Nephron (organoid): Measurements from ENCODE around the gene NKAIN2.

Source experiments
- H3K27ac Mint-ChIP-seq, 3 experiments: 2 replicates each; pipeline ENCODE4 v1.8.0; 2020; ENCODE audit warnings: mixed read lengths in 3 of 3, mild to moderate bottlenecking in 2 of 3, moderate library complexity in 1 of 3
- H3K27me3 Mint-ChIP-seq: 2 replicates; pipeline ENCODE4 v1.8.0; 2021; ENCODE audit warnings: low read depth, mild to moderate bottlenecking, moderate library complexity, mixed read lengths
- H3K36me3 Mint-ChIP-seq: 2 replicates; pipeline ENCODE4 v1.8.0; 2020; ENCODE audit warnings: low read depth, mixed read lengths
- H3K4me1 Mint-ChIP-seq: 2 replicates; pipeline ENCODE4 v1.8.0; 2020; ENCODE audit warnings: mixed read lengths
- H3K4me3 Mint-ChIP-seq, 3 experiments: 2 replicates each; pipeline ENCODE4 v1.8.0; 2020; ENCODE audit warnings: mild to moderate bottlenecking in 3 of 3, mixed read lengths in 3 of 3, moderate library complexity in 2 of 3
- H3K9me3 Mint-ChIP-seq: 2 replicates; pipeline ENCODE4 v1.8.0; 2020; ENCODE audit warnings: mixed read lengths
- TF ChIP-seq, protein P1 (sequence below), 3 experiments: fragments of 200-600 bp; sonication (generic); IDR thresholded peaks; one replicate each; pipeline ENCODE4 v1.5.0; 2021; ENCODE audit warnings: antibody characterized with exemption in 3 of 3; ENCODE audit not compliant: unreplicated experiment in 3 of 3

Gene NKAIN2

DNA sequence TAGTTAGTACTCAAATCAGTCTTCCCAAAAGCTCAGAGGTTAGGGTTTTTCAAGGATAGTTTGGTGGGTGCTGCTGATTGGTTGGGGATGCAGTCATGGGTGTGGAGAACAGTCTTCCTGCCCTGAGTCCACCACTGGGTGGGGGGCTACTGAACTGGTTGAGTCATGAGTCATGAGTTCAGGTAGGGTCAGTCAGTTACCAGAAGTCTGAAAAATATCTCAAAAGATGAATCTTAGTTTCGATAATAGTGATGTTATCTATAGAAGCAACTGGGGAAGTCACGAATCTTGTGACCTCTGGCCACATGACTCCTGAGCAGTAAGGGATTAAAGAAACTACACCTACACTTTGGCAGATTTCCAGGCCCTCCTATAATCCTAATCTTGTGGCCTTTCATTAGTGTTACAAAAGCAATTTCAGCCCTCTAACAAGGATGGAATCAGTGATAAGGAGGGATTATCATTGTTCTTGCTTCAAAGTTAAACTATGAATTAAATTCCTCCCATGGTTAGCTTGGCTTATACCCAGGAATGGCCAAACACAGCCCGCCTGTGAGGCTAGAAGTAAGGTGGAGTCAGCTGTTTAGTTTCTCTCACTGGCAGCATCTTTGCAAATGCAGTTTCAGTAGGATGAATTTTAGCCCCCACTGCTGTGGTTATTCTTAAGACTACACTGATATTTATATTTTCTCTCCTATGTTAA, 33.3 kb upstream of the NKAIN2 start:
- H3K9me3 Mint-ChIP-seq = no peaks in the 10 kb centered on the region
- TF ChIP-seq, protein P1, sequence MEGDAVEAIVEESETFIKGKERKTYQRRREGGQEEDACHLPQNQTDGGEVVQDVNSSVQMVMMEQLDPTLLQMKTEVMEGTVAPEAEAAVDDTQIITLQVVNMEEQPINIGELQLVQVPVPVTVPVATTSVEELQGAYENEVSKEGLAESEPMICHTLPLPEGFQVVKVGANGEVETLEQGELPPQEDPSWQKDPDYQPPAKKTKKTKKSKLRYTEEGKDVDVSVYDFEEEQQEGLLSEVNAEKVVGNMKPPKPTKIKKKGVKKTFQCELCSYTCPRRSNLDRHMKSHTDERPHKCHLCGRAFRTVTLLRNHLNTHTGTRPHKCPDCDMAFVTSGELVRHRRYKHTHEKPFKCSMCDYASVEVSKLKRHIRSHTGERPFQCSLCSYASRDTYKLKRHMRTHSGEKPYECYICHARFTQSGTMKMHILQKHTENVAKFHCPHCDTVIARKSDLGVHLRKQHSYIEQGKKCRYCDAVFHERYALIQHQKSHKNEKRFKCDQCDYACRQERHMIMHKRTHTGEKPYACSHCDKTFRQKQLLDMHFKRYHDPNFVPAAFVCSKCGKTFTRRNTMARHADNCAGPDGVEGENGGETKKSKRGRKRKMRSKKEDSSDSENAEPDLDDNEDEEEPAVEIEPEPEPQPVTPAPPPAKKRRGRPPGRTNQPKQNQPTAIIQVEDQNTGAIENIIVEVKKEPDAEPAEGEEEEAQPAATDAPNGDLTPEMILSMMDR (IDR thresholded peaks at IDR 0.05; ENCODE audit: unreplicated experiment in 3 of 3) = no peak
- H3K4me1 Mint-ChIP-seq = no peaks in the 10 kb centered on the region
- no peak overlapping the region for H3K27ac Mint-ChIP-seq
- peaks cover 5% of the 10 kb centered on the region for H3K27me3 Mint-ChIP-seq
- H3K36me3 Mint-ChIP-seq = no peaks in the 10 kb centered on the region
- H3K4me3 Mint-ChIP-seq = no peak overlapping the region

DNA sequence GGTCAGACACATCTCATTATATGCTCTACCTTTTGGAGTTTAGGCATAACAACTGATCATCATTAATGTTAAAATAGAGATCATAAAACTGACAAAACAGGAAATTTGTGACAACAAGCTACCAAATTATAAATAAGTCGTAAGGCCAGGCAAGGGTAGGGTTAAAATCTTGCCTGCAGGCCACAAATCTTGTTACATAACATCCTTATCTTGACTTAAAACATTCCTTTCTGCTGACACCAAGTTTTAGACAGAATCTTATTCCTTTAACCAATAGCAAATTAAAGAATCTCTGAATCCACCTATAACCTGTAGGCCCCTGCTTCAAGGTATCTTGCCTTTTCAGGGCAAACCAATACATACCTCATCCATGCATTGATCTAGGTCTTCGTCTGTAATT, 32.5 kb upstream of the NKAIN2 start:
- TF ChIP-seq, protein P1 (IDR thresholded peaks at IDR 0.05; ENCODE audit: unreplicated experiment in 3 of 3) = no peak
- Mint-ChIP-seq H3K4me3 (no peak overlapping the region), H3K36me3 (no peaks in the 10 kb centered on the region), H3K4me1 (no peaks in the 10 kb centered on the region), H3K27ac (no peak overlapping the region), H3K9me3 (no peaks in the 10 kb centered on the region), H3K27me3 (peaks cover 5% of the 10 kb centered on the region)

DNA sequence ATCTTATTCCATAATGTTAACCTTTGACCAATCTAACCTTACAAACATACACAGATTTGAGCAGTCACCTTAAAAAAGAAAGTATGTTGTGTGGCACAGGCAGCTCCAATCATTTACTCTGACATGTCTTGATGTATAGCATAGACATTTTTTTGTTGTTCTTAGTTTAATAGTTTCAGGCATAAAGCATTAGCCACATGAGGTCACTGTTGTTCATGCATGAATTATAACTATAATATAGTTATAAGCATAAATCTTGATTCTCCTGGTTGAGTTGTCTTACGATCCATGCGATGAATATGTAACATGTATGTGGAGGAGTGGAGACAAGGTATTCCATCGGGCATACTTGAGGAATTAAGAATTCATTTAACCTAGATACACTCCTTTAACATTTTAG, 26.1 kb upstream of the NKAIN2 start:
- no peak overlapping the region for H3K27ac Mint-ChIP-seq
- H3K9me3 Mint-ChIP-seq = no peaks in the 10 kb centered on the region
- H3K27me3 Mint-ChIP-seq = peaks cover 5% of the 10 kb centered on the region
- no peak overlapping the region for H3K4me3 Mint-ChIP-seq
- no peaks in the 10 kb centered on the region for H3K36me3 Mint-ChIP-seq
- H3K4me1 Mint-ChIP-seq = peaks cover 5% of the 10 kb centered on the region
- TF ChIP-seq, protein P1 (IDR thresholded peaks at IDR 0.05; ENCODE audit: unreplicated experiment in 3 of 3) = peak; percentile 9 to 39 (median 20)

DNA sequence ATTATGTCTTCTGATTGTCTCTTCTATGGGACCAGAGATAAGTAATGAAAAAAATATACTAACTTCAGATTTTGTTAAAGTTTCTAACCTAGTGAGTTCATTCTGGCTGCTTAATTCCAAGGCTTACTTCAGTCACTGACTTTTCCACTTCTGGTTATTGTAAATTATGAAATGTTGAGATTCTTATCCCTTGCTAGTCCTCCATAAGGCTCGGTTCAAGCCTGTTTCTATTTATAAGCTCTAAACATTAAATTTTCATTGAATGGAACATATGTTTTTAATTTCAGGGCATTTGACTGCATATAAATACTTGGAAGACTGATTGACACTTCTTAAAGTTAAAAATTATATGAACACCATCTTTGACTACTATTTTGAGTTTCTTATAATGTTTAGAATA, 23.6 kb upstream of the NKAIN2 start:
- TF ChIP-seq, protein P1 (IDR thresholded peaks at IDR 0.05; ENCODE audit: unreplicated experiment in 3 of 3) = no peak
- Mint-ChIP-seq H3K4me1 (peaks cover 5% of the 10 kb centered on the region), H3K36me3 (no peaks in the 10 kb centered on the region), H3K27me3 (peaks cover 2% of the 10 kb centered on the region), H3K27ac (no peak overlapping the region), H3K4me3 (no peak overlapping the region), H3K9me3 (no peaks in the 10 kb centered on the region)

DNA sequence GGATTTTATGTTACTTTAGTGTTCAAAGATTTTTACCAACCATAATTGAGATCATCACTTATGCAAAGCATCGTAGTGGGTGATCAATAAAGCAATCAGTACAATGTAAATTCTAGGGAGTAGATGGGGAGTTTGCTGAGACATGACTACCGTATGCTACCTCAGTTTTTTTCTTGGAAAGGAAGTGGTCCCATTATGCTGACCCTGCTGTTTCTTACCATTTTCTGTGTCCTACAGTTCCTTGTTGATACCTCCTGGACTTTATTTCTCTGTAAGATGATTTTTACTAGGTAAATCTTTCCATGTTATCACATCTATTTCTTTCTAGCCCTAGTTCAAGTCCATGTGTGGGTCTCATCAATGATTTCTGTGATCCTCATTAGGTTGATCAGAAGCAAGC, 19.3 kb upstream of the NKAIN2 start:
- no peak overlapping the region for H3K27ac Mint-ChIP-seq
- no peaks in the 10 kb centered on the region for H3K9me3 Mint-ChIP-seq
- no peak overlapping the region for H3K4me3 Mint-ChIP-seq
- H3K4me1 Mint-ChIP-seq = no peaks in the 10 kb centered on the region
- TF ChIP-seq, protein P1 (IDR thresholded peaks at IDR 0.05; ENCODE audit: unreplicated experiment in 3 of 3) = no peak
- H3K27me3 Mint-ChIP-seq = no peaks in the 10 kb centered on the region
- no peaks in the 10 kb centered on the region for H3K36me3 Mint-ChIP-seq

DNA sequence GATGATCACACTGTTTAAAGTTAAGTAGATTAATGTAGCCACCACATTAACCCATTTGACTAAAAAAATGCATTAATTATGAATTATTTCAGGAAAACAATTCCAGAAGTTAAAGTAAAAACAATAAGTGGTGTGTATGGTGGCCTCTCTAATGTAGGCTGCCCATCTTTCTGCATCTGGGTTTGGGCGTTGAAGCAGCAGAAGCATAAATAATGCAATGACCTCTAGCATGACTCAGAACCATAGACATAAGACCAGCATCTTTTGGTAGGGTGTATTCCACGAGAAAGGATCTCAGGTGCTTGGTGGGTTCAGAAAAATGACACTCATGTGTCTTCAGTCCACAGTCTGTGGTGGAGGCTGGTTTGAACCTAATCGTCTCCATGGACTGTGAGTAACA, 18.6 kb upstream of the NKAIN2 start:
- H3K4me1 Mint-ChIP-seq = no peaks in the 10 kb centered on the region
- no peak overlapping the region for H3K27ac Mint-ChIP-seq
- no peaks in the 10 kb centered on the region for H3K9me3 Mint-ChIP-seq
- no peaks in the 10 kb centered on the region for H3K36me3 Mint-ChIP-seq
- H3K27me3 Mint-ChIP-seq = no peaks in the 10 kb centered on the region
- TF ChIP-seq, protein P1 (IDR thresholded peaks at IDR 0.05; ENCODE audit: unreplicated experiment in 3 of 3) = no peak
- H3K4me3 Mint-ChIP-seq = no peak overlapping the region
